ENCODE measurements around the gene SYK.

The SYK gene

DNA sequence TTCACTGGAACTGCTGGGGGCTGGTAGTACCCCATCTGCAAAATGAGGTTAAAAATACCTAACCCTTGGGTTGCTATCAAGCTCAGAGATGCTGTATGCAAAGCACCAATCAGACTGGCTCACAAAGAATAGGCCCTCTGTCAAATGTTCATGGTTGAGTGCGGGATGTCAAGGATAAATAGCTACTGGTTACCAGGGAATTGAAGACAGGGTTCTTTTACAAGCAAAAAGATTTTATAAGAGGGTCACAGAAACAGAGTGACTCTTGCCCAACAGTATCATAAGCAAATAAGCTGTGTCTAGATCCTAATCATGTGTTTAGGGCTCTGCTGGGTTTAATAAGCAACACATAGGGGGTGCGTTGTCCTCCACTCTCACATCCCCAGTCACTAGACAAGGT is 11.9 kb downstream of the SYK start:
- Histone ChIP-seq H3K9ac (ENCODE audit: low read length) (no peak overlapping the region), H3K27ac (ENCODE audit: low read length) (peak overlapping the region; percentile 14), H3K79me2 (ENCODE audit: low read length) (peaks cover 100% of the 10 kb centered on the region), H3K4me2 (ENCODE audit: low read length) (no peak overlapping the region), H3K27me3 (ENCODE audit: low read depth, low read length) (no peaks in the 10 kb centered on the region), H3K4me3 (ENCODE audit: low read length) (no peak overlapping the region), H3K9me3 (ENCODE audit: insufficient read depth, low read length) (no peaks in the 10 kb centered on the region; the same call in 1 of the 2 replicates), H2AFZ (ENCODE audit: low read depth, low read length) (no peak overlapping the region), H3K4me1 (ENCODE audit: low read length) (peaks cover 36% of the 10 kb centered on the region), H3K36me3 (replicated peaks; ENCODE audit: low read depth, low read length) (peaks cover 89% of the 10 kb centered on the region), H4K20me1 (ENCODE audit: insufficient read depth, low read length) (peaks cover 100% of the 10 kb centered on the region)
- TF ChIP-seq EZH2phosphoT487 (IDR thresholded peaks at IDR 0.05; ENCODE audit: low read depth) = no peak
- TF ChIP-seq, protein P1, sequence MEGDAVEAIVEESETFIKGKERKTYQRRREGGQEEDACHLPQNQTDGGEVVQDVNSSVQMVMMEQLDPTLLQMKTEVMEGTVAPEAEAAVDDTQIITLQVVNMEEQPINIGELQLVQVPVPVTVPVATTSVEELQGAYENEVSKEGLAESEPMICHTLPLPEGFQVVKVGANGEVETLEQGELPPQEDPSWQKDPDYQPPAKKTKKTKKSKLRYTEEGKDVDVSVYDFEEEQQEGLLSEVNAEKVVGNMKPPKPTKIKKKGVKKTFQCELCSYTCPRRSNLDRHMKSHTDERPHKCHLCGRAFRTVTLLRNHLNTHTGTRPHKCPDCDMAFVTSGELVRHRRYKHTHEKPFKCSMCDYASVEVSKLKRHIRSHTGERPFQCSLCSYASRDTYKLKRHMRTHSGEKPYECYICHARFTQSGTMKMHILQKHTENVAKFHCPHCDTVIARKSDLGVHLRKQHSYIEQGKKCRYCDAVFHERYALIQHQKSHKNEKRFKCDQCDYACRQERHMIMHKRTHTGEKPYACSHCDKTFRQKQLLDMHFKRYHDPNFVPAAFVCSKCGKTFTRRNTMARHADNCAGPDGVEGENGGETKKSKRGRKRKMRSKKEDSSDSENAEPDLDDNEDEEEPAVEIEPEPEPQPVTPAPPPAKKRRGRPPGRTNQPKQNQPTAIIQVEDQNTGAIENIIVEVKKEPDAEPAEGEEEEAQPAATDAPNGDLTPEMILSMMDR (IDR thresholded peaks at IDR 0.05; ENCODE audit: low read depth, low read length) = no peak

DNA sequence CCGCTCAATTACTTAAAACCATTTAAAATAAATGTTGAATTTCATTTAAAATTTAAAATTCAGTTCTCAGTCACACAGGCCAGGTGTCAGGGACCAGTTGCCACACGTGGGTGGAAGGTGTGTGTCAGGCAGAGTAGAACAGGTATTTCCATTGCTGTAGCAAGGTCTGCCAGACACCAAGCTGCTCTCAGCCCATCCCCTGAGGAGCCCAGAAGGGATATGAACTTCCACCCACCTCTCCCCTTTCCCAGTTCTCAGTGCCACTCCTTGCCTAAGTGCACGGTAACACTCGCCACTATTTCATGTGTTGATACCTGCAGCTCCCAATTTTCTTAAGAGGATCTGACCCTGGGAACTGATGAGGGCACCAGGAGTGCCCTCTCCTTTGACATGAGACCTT is 12.7 kb downstream of the SYK start:
- TF ChIP-seq, protein P1 (IDR thresholded peaks at IDR 0.05; ENCODE audit: low read depth, low read length) = no peak
- TF ChIP-seq EZH2phosphoT487 (IDR thresholded peaks at IDR 0.05; ENCODE audit: low read depth) = no peak

DNA sequence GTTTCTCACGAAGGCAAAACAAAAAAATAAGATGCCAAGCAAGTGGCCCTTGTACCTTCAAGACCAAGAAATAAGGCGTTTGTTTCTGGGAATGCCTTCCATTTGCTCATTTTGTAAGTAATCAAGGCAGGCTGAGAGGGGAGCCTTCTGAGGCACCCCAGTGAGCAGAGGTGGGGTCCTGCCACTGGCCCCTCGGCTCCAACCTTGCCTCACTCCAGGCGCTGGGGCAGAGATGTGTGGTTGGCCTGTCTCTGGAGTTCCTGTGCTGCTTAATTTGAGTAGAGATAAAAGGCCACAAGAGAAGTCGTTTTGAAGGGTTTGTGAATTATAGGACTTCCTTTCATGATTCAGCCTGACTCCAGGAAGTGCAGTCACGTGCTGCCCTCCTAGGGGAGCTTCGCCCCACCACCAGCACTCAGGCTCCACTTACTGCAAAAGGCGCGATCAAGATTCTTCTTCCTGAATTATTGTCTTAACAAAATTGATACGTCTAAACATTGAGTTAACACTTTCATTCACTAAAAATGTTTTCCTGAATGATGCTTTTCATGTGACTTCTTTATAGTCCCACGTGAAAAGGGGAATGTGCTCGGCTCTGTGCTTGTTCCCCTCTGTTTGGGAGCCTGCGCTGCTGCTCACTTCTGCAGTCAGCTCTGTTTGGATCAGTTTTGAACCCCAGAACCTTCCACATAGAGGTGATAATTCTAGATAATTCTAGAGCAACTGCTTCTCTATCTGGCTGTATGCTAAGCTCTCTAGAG is 13.7 kb downstream of the SYK start:
- Histone ChIP-seq H3K4me2 (ENCODE audit: low read length) (no peak overlapping the region), H3K36me3 (replicated peaks; ENCODE audit: low read depth, low read length) (peaks cover 86% of the 10 kb centered on the region), H3K79me2 (ENCODE audit: low read length) (peaks cover 100% of the 10 kb centered on the region), H3K4me1 (ENCODE audit: low read length) (peaks cover 18% of the 10 kb centered on the region), H3K27me3 (ENCODE audit: low read depth, low read length) (no peaks in the 10 kb centered on the region), H3K9ac (ENCODE audit: low read length) (no peak overlapping the region), H3K9me3 (ENCODE audit: insufficient read depth, low read length) (no peaks in the 10 kb centered on the region; the same call in 1 of the 2 replicates), H4K20me1 (ENCODE audit: insufficient read depth, low read length) (peaks cover 99% of the 10 kb centered on the region), H3K27ac (ENCODE audit: low read length) (no peak overlapping the region), H2AFZ (ENCODE audit: low read depth, low read length) (no peak overlapping the region), H3K4me3 (ENCODE audit: low read length) (no peak overlapping the region)
- TF ChIP-seq, protein P1 (IDR thresholded peaks at IDR 0.05; ENCODE audit: low read depth, low read length) = no peak
- no peak for TF ChIP-seq EZH2phosphoT487 (IDR thresholded peaks at IDR 0.05; ENCODE audit: low read depth)

More for the DNA sequence above, 12.7 kb downstream of the SYK start:
- peaks cover 28% of the 10 kb centered on the region for H3K4me1 ChIP-seq (ENCODE audit: low read length)
- no peak overlapping the region for H3K4me2 ChIP-seq (ENCODE audit: low read length)
- H3K36me3 ChIP-seq (replicated peaks; ENCODE audit: low read depth, low read length) = peaks cover 89% of the 10 kb centered on the region
- no peaks in the 10 kb centered on the region for H3K27me3 ChIP-seq (ENCODE audit: low read depth, low read length)
- H3K79me2 ChIP-seq (ENCODE audit: low read length) = peaks cover 100% of the 10 kb centered on the region
- no peaks in the 10 kb centered on the region; the same call in 1 of the 2 replicates for H3K9me3 ChIP-seq (ENCODE audit: insufficient read depth, low read length)
- H4K20me1 ChIP-seq (ENCODE audit: insufficient read depth, low read length) = peaks cover 99% of the 10 kb centered on the region
- no peak overlapping the region for H2AFZ ChIP-seq (ENCODE audit: low read depth, low read length)
- no peak overlapping the region for H3K4me3 ChIP-seq (ENCODE audit: low read length)
- H3K9ac ChIP-seq (ENCODE audit: low read length) = no peak overlapping the region
- 0 out of 2 replicates have a peak overlapping the region, but pooled peaks have one; percentile 4 for H3K27ac ChIP-seq (ENCODE audit: low read length)

DNA sequence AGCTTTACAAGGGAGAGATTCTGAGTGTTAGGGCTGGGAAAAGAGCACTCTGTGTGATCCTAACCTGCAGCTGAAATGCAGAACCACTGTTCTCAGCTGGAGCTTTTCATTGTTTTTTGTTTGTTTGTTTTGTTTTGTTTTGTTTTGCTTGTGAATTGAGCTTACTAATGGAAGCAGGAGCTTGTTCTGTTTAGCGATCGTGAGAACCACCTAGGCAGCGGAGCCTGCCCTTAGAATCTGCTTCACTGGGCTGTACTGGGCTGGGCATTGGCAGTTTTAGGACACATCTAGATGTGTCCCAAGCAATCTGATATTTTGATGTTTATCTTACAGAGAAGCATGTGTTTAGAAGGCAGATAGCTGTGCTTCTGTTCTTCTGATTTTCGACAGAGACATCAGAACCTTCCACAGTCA is 14.3 kb downstream of the SYK start:
- TF ChIP-seq EZH2phosphoT487 (IDR thresholded peaks at IDR 0.05; ENCODE audit: low read depth) = no peak
- TF ChIP-seq, protein P1 (IDR thresholded peaks at IDR 0.05; ENCODE audit: low read depth, low read length) = no peak
- H3K27me3 ChIP-seq (ENCODE audit: low read depth, low read length) = no peaks in the 10 kb centered on the region
- peaks cover 96% of the 10 kb centered on the region for H4K20me1 ChIP-seq (ENCODE audit: insufficient read depth, low read length)
- peaks cover 100% of the 10 kb centered on the region for H3K79me2 ChIP-seq (ENCODE audit: low read length)
- H3K4me1 ChIP-seq (ENCODE audit: low read length) = peaks cover 12% of the 10 kb centered on the region; the same call in 1 of the 2 replicates
- H3K4me3 ChIP-seq (ENCODE audit: low read length) = no peak overlapping the region
- H3K4me2 ChIP-seq (ENCODE audit: low read length) = no peak overlapping the region
- no peak overlapping the region for H3K9ac ChIP-seq (ENCODE audit: low read length)
- H3K36me3 ChIP-seq (replicated peaks; ENCODE audit: low read depth, low read length) = peaks cover 81% of the 10 kb centered on the region
- H3K9me3 ChIP-seq (ENCODE audit: insufficient read depth, low read length) = no peaks in the 10 kb centered on the region; the same call in 1 of the 2 replicates
- H2AFZ ChIP-seq (ENCODE audit: low read depth, low read length) = no peak overlapping the region
- no peak overlapping the region for H3K27ac ChIP-seq (ENCODE audit: low read length)
